HEK293T (cell line): ENCODE data around the gene NDUFC1.
"Not testable (repeated sequence)": the region's sequence is repeated elsewhere in the genome, so short reads cannot be mapped to it uniquely, and the experiment has no call there.

Experiments used
- CTCF ChIA-PET: fragments of 350-600 bp; formaldehyde crosslinking; extraction: SDS; loops from one replicate; lab custom pipeline; 2021; ENCODE audit warnings: antibody characterized with exemption, inconsistent platforms; lab: Yijun Ruan, JAX
- POLR2A ChIA-PET: fragments of 350-600 bp; formaldehyde crosslinking; extraction: SDS; loops from one replicate; lab custom pipeline; 2020; ENCODE audit warnings: antibody characterized with exemption, inconsistent platforms; lab: Yijun Ruan, JAX
- DNase-seq: peaks from one replicate; pipeline ENCODE4 v3.0.0; 2012; ENCODE audit warnings: mixed read lengths; ENCODE audit errors: extremely low spot score
- ARNT ChIP-seq: fragments of 450-650 bp; IDR thresholded peaks from 2 replicates; pipeline ENCODE4 v1.6.1; 2017; ENCODE audit warnings: mild to moderate bottlenecking
- BHLHE40 ChIP-seq: fragments of 450-650 bp; IDR thresholded peaks from 2 replicates; pipeline ENCODE4 v1.6.1; 2016; ENCODE audit warnings: mild to moderate bottlenecking, moderate library complexity, borderline replicate concordance
- CTBP1 ChIP-seq: fragments of 450-650 bp; IDR thresholded peaks from 2 replicates; pipeline ENCODE4 v1.6.1; 2016; ENCODE audit warnings: borderline replicate concordance
- ELF4 ChIP-seq: fragments of 450-650 bp; IDR thresholded peaks from 2 replicates; pipeline ENCODE4 v1.6.1; 2017; ENCODE audit warnings: antibody characterized with exemption
- FOXA1 ChIP-seq: fragments of 450-650 bp; IDR thresholded peaks from 2 replicates; pipeline ENCODE4 v1.6.1; 2016; ENCODE audit warnings: mild to moderate bottlenecking
- FOXK2 ChIP-seq: fragments of 450-650 bp; IDR thresholded peaks from 2 replicates; pipeline ENCODE4 v1.6.1; 2016; ENCODE audit warnings: mild to moderate bottlenecking
- FOXM1 ChIP-seq: fragments of 450-650 bp; IDR thresholded peaks from 2 replicates; pipeline ENCODE4 v1.6.1; 2017; ENCODE audit warnings: mild to moderate bottlenecking, borderline replicate concordance
- HDGF ChIP-seq: fragments of 450-650 bp; IDR thresholded peaks from 2 replicates; pipeline ENCODE4 v1.6.1; 2017; ENCODE audit warnings: antibody characterized with exemption, borderline replicate concordance
- L3MBTL2 ChIP-seq: fragments of 450-650 bp; conservative IDR thresholded peaks from 2 replicates; pipeline ENCODE4 v1.6.1; 2016; ENCODE audit warnings: mild to moderate bottlenecking
- LEF1 ChIP-seq: fragments of 450-650 bp; IDR thresholded peaks from 2 replicates; pipeline ENCODE4 v1.6.1; 2017; ENCODE audit warnings: mild to moderate bottlenecking, borderline replicate concordance
- NFRKB ChIP-seq: fragments of 450-650 bp; IDR thresholded peaks from 2 replicates; pipeline ENCODE4 v1.6.1; 2016; ENCODE audit warnings: mild to moderate bottlenecking, moderate library complexity
- SP1 ChIP-seq: fragments of 450-650 bp; IDR thresholded peaks from 2 replicates; pipeline ENCODE4 v1.6.1; 2017
- SUZ12 ChIP-seq: fragments of 450-650 bp; IDR thresholded peaks from 2 replicates; pipeline ENCODE4 v1.6.1; 2016; ENCODE audit warnings: mild to moderate bottlenecking
- TARDBP ChIP-seq: fragments of 450-650 bp; IDR thresholded peaks from 2 replicates; pipeline ENCODE4 v1.6.1; 2016
- ZNF384 ChIP-seq: fragments of 450-650 bp; IDR thresholded peaks from 2 replicates; pipeline ENCODE4 v1.6.1; 2016
- TF ChIP-seq, protein P1 (sequence below): fragments of 450-650 bp; IDR thresholded peaks from 2 replicates; pipeline ENCODE4 v1.6.1; 2016

NDUFC1 gene

DNA sequence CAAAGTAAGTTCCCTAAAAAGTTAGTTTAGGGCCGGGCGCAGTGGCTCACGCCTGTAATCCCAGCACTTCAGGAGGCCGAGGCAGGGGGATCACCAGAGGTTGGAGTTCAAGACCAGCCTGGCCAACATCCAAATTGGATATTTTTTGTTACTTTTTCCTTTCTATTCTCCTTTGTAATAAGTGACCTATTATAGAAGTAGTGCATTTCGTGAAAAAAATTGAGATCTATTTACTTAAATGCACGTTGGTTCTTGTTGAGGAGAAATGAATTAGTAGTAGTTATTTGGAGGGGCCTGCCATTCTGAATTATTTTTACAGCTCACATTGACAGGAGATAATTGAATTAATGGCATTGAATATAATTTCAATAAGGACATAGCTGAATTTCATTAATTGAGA is 22.3 kb upstream of the NDUFC1 start:
- no peak for DNase-seq
- ChIA-PET CTCF (no interaction called here), POLR2A (interaction anchor here (5.2 kb wide), 1 partner anchor 23 kb away, joined by 24 read pairs; the partner anchor contains the start of genes NAA15 and NDUFC1)
- TF ChIP-seq CTBP1 = no peak

DNA sequence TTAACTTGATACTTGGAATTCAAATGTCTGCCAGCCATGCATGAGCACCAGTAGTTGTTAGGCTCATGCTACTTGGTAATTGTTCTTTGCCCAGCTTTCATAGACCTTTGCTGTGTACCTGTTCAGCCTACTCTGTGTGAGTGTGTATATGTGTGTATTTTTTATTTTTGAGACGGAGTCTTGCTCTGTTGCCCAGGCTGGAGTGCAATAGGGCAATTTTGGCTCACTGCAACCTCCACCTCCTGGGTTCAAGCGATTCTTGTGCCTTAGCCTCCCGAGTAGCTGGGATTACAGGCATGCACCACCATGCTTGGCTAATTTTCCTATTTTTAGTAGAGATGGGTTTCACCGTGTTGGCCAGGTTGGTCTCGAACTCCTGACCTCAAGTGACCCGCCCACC is 20.3 kb upstream of the NDUFC1 start:
- POLR2A ChIA-PET = interaction anchor here (5.2 kb wide), 1 partner anchor 21 kb away, joined by 24 read pairs; the partner anchor contains the start of genes NAA15 and NDUFC1
- not testable (repeated sequence) for DNase-seq
- CTCF ChIA-PET = interaction anchor here (0.6 to 1.1 kb wide), 2 partner anchors 9 to 22 kb away, joined by 3 to 4 read pairs; no protein-coding TSS in a partner anchor

DNA sequence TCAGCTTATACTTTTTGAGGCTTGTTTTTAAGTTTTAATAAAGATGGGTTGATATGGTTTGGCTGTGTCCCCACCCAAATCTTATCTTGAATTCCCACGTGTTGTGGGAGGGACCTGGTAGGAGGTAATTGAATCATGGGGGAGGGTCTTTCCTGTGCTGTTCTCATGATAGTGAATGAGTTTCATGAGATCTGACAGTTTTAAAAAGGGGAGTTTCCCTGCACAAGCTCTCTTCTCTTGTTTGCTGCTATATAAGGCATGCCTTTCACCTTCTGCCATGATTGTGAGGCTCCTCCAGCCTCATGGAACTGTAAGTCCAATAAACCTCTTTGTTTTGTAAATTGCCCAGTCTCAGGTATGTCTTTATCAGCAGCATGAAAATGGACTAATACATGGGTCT is 19.8 kb upstream of the NDUFC1 start:
- POLR2A ChIA-PET = interaction anchor here (5.2 kb wide), 1 partner anchor 20 kb away, joined by 24 read pairs; the partner anchor contains the start of genes NAA15 and NDUFC1

DNA sequence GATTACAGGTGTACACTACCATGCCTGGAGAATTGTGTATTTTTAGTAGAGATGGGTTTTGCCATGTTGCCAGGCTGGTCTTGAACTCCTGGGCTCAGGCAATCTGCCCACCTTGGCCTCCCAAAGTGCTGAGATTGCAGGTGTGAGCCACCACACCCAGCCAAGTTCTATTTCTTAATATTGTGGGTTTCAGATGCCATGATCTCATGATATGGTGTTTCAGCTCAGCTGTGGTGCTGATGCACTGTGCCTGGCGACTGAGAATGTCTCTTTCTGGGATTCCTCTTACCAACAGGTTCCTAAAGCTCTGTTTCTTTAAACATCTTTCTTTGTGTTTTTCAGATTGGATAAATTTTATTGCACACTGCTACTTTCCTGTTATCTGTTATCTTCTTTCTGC is 17.3 kb upstream of the NDUFC1 start:
- no peak for TF ChIP-seq FOXM1
- TF ChIP-seq LEF1 = no peak
- TF ChIP-seq ARNT = no peak
- no peak for TF ChIP-seq ELF4
- TF ChIP-seq BHLHE40 = no peak
- no peak for TF ChIP-seq HDGF
- no peak for TF ChIP-seq FOXA1
- TF ChIP-seq SP1 = no peak
- TF ChIP-seq CTBP1 = no peak
- TF ChIP-seq NFRKB = no peak
- no peak for TF ChIP-seq SUZ12
- CTCF ChIA-PET = no interaction called here
- POLR2A ChIA-PET = no interaction called here
- no peak for DNase-seq

More for the DNA sequence above, 19.8 kb upstream of the NDUFC1 start:
- DNase-seq = not testable (repeated sequence)
- CTCF ChIA-PET = interaction anchor here (1.1 kb wide), 2 partner anchors 9 to 21 kb away, joined by 4 to 8 read pairs; no protein-coding TSS in a partner anchor

DNA sequence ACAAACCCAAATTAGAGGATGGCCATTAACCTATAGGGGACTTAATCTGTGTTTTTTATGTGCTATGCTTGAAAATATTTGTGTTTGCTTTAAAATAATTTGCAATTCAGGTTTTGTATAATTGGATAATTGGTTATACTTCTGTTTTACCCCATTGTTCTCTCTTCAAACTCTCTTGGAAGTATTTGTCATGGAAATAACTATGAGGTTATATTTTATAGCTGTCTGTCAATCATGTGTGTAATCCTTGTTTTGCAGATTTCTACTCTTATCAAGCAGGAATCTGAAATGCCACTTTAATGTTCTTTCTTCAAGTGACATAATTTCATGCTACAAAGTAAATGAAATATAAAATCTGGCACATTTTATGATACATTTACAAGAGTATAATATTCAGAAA is 15.4 kb upstream of the NDUFC1 start:
- CTCF ChIA-PET = no interaction called here
- no peak for DNase-seq
- POLR2A ChIA-PET = no interaction called here
- TF ChIP-seq FOXM1 (no peak), CTBP1 (no peak), SP1 (no peak), FOXA1 (no peak), TARDBP (no peak)
- TF ChIP-seq, protein P1, sequence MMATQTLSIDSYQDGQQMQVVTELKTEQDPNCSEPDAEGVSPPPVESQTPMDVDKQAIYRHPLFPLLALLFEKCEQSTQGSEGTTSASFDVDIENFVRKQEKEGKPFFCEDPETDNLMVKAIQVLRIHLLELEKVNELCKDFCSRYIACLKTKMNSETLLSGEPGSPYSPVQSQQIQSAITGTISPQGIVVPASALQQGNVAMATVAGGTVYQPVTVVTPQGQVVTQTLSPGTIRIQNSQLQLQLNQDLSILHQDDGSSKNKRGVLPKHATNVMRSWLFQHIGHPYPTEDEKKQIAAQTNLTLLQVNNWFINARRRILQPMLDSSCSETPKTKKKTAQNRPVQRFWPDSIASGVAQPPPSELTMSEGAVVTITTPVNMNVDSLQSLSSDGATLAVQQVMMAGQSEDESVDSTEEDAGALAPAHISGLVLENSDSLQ = peak; percentile 74

DNA sequence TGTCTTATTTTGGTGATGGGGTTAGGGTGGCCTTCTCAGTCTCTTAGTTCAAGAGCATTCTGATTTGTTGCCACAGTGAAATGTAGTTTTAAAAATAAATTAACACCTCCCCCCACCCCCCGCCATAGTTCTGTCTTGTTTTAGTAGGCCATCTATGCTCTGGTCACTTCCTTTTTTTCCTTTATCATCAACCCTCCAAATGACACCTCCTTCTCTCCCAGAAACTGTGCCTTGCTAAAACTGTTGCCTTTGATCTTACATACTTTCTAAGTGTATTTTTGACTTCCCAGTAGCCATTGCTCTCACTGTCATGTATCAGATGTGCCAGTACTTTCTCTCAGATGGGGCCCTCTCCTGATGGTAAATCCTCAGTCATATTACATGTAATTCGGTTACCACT is 14.5 kb upstream of the NDUFC1 start:
- TF ChIP-seq ZNF384 (no peak), HDGF (no peak), SP1 (no peak), L3MBTL2 (no peak), FOXA1 (no peak), TARDBP (no peak), FOXM1 (no peak)
- TF ChIP-seq, protein P1 = no peak
- ChIA-PET CTCF (no interaction called here), POLR2A (no interaction called here)

DNA sequence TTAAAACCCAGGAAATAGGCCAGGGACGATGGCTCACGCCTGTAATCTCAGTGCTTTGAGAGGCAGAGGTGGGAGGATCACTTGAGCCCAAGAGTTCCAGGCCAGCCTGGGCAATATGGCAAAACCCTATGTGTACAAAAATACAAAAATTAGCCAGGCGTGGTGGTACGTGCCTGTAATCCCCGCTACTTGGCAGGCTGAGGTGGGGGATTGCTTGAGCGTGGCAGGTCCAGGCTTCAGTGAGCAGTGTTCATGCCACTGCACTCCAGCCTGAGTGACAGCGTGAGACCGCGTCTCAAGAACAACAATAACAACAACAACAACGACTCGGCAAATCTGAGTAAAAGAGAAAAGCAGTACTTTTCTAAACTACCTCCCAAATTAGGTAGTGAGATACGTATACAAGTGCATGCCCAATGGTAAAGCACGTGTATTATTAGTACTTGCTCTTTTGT is 13.0 kb upstream of the NDUFC1 start:
- ChIA-PET POLR2A (interaction anchor here (1.0 to 1.9 kb wide), 2 partner anchors 14 to 138 kb away, joined by 3 to 4 read pairs; partner anchors contain the start of genes ELF2 and NAA15), CTCF (no interaction called here)
- DNase-seq = no peak
- no peak for TF ChIP-seq ZNF384
- no peak for TF ChIP-seq FOXK2
- no peak for TF ChIP-seq TARDBP
- no peak for TF ChIP-seq CTBP1
- TF ChIP-seq BHLHE40 = no peak
- no peak for TF ChIP-seq ELF4
- TF ChIP-seq SP1 = no peak
- TF ChIP-seq, protein P1 = no peak

More for the DNA sequence above, 14.5 kb upstream of the NDUFC1 start:
- no peak for DNase-seq
